Chondrocyte (in vitro differentiated cells): ENCODE data around the gene HSF5. TPM values are rescaled to one million over a fixed set of nuclear protein-coding genes. Genes with fewer than 3 reads are reported as not detected.

ENCODE experiments used
- DNase-seq: peaks from one replicate; pipeline ENCODE4 v3.0.0; 2021; ENCODE audit warnings: mixed read lengths, low spot score
- H3K27ac Mint-ChIP-seq: one replicate; pipeline ENCODE4 v1.8.0; 2021; ENCODE audit warnings: mild to moderate bottlenecking, moderate library complexity, mixed read lengths; ENCODE audit not compliant: unreplicated experiment
- H3K27me3 Mint-ChIP-seq: 2 replicates; pipeline ENCODE4 v1.8.0; 2021; ENCODE audit warnings: low read depth, mixed read lengths
- H3K36me3 Mint-ChIP-seq: 2 replicates; pipeline ENCODE4 v1.8.0; 2021; ENCODE audit warnings: low read depth, mixed read lengths
- H3K4me1 Mint-ChIP-seq: 2 replicates; pipeline ENCODE4 v1.8.0; 2021; ENCODE audit warnings: low read depth, mild to moderate bottlenecking, mixed read lengths
- H3K4me3 Mint-ChIP-seq: one replicate; pipeline ENCODE4 v1.8.0; 2021; ENCODE audit warnings: mild to moderate bottlenecking, moderate library complexity, mixed read lengths; ENCODE audit not compliant: unreplicated experiment
- H3K9me3 Mint-ChIP-seq: 2 replicates; pipeline ENCODE4 v1.8.0; 2021; ENCODE audit warnings: low read depth, mixed read lengths
- total RNA-seq: library from RNA; stranded (reverse); gene quantifications from 3 replicates; pipeline ENCODE4 v1.2.1, GENCODE V29; 2021
- TF ChIP-seq, protein P1 (sequence below): fragments of 200-600 bp; sonication (generic); IDR thresholded peaks from 2 replicates; pipeline ENCODE4 v1.5.0; 2021; ENCODE audit warnings: antibody characterized with exemption, mild to moderate bottlenecking, moderate library complexity

Gene HSF5
- total RNA-seq, 1 donor from 2014 or later, result not detected

DNA sequence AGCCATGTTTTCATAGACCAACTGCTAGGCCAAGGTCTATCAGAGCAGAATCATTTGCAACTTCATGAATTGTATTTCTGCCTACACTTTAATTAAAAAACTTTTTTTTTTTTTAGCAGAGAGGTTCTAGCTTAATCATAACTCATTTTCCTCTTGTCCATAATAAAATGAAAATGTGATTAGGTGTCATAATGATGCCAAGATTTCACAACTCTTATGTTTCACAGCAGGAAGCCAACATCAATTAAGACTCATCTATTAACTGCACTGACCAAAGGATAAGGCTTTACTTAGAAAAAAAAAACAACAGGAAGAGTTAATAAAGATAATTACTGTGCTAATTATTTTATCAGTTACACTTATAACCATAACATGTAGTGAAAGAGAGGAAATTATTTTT lies 52.0 kb downstream of the HSF5 start:
- DNase-seq, result no peak
- peaks cover 24% of the 10 kb centered on the region for H3K27me3 Mint-ChIP-seq
- H3K4me1 Mint-ChIP-seq, result no peaks in the 10 kb centered on the region
- TF ChIP-seq, protein P1, sequence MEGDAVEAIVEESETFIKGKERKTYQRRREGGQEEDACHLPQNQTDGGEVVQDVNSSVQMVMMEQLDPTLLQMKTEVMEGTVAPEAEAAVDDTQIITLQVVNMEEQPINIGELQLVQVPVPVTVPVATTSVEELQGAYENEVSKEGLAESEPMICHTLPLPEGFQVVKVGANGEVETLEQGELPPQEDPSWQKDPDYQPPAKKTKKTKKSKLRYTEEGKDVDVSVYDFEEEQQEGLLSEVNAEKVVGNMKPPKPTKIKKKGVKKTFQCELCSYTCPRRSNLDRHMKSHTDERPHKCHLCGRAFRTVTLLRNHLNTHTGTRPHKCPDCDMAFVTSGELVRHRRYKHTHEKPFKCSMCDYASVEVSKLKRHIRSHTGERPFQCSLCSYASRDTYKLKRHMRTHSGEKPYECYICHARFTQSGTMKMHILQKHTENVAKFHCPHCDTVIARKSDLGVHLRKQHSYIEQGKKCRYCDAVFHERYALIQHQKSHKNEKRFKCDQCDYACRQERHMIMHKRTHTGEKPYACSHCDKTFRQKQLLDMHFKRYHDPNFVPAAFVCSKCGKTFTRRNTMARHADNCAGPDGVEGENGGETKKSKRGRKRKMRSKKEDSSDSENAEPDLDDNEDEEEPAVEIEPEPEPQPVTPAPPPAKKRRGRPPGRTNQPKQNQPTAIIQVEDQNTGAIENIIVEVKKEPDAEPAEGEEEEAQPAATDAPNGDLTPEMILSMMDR, result no peak
- no peaks in the 10 kb centered on the region for H3K36me3 Mint-ChIP-seq
- no peak overlapping the region for H3K4me3 Mint-ChIP-seq
- H3K9me3 Mint-ChIP-seq, result no peaks in the 10 kb centered on the region
- no peak overlapping the region for H3K27ac Mint-ChIP-seq

DNA sequence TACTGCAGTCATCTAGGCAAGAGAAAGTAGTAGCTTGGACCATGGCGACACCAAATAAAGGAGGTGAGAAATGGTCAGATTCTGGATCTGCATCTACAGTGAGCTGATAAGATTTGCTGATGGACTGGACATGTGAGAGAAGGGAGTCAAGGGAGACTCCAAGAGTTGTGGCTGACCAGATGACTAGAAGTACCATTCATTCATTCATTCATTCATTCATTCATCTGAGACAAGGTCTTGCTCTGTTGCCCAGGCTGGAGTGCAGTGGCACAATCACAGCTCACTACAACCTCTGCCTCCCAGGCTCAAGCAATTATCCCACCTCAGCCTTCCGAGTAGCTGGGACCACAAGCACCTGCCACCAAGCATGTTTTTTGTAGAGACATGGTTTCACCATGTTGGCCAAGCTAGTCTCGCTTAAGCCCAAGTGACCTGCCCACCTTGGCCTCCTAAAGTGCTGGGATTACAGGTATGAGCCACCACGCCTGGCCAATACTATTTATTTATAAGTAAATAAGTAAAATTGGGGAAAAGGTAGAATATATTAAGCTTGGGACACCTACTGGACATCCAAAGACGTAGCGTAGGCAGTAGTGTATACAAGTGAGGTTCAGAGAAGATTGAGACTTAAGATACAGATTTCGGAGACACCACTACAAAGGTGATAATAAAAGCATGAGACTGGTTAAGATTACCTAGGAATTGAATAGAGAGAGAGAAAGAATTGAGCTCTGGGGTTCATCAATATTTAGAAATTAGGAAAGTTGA lies 55.2 kb downstream of the HSF5 start:
- no peaks in the 10 kb centered on the region for H3K4me1 Mint-ChIP-seq
- H3K36me3 Mint-ChIP-seq, result no peaks in the 10 kb centered on the region
- H3K27me3 Mint-ChIP-seq, result peaks cover 12% of the 10 kb centered on the region
- TF ChIP-seq, protein P1, result no peak
- no peaks in the 10 kb centered on the region for H3K9me3 Mint-ChIP-seq
- no peak for DNase-seq
- H3K27ac Mint-ChIP-seq, result no peak overlapping the region
- no peak overlapping the region for H3K4me3 Mint-ChIP-seq

GRCh38 chr17:58427807-58428206 lies 60.4 kb downstream of the HSF5 start:
- H3K4me1 Mint-ChIP-seq, result no peaks in the 10 kb centered on the region
- TF ChIP-seq, protein P1, result no peak
- peaks cover 7% of the 10 kb centered on the region for H3K27me3 Mint-ChIP-seq
- DNase-seq, result no peak
- H3K9me3 Mint-ChIP-seq, result no peaks in the 10 kb centered on the region
- no peak overlapping the region for H3K4me3 Mint-ChIP-seq
- no peak overlapping the region for H3K27ac Mint-ChIP-seq
- H3K36me3 Mint-ChIP-seq, result no peaks in the 10 kb centered on the region

GRCh38 chr17:58421711-58422110 lies 66.5 kb downstream of the HSF5 start:
- H3K9me3 Mint-ChIP-seq, result no peaks in the 10 kb centered on the region
- no peak overlapping the region for H3K4me3 Mint-ChIP-seq
- TF ChIP-seq, protein P1, result no peak
- DNase-seq, result no peak
- no peak overlapping the region for H3K27ac Mint-ChIP-seq
- H3K27me3 Mint-ChIP-seq, result peaks cover 6% of the 10 kb centered on the region
- H3K36me3 Mint-ChIP-seq, result no peaks in the 10 kb centered on the region
- peaks cover 18% of the 10 kb centered on the region for H3K4me1 Mint-ChIP-seq

DNA sequence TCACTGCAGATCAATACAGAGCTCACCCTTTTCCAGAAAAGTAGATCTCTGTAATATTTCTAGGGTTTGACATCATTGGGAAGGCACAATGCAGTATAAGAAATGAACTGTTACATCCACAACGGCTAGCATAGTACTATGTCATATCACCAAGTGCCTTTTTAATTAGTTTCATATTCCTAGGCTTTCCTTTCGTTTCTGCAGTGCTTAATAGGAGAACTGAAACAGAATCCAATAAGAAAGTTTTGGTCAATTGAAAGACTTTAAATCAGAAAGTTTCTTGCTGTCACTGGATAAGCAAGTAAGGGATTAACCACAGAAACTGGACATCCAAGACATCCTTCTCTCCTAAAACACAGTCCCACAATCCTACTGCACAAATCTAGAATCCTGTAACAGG lies 67.4 kb downstream of the HSF5 start:
- Mint-ChIP-seq H3K36me3 (no peaks in the 10 kb centered on the region), H3K4me1 (peaks cover 18% of the 10 kb centered on the region), H3K9me3 (no peaks in the 10 kb centered on the region), H3K27me3 (peaks cover 6% of the 10 kb centered on the region), H3K4me3 (no peak overlapping the region), H3K27ac (no peak overlapping the region)
- TF ChIP-seq, protein P1, result no peak
- DNase-seq, result no peak
